WTC11 (cell line): ENCODE measurements around the gene RGS16. TPM values are rescaled to one million over a fixed set of nuclear protein-coding genes. Genes with fewer than 3 reads are reported as not detected.

ENCODE experiments used
- ATAC-seq: fragments of 200-7000 bp; cut with Tn5 transposase; 2 replicates; pipeline ENCODE4 v1.10.0; 2021; ENCODE audit warnings: mild to moderate bottlenecking, moderate library complexity
- CTCF ChIA-PET: fragments of 300-600 bp; sonication (Branson Sonifier 250); formaldehyde crosslinking; loops from one replicate; lab custom pipeline; 2021; ENCODE audit warnings: antibody characterized with exemption; lab: Charles Lee
- POLR2A ChIA-PET: fragments of 350-600 bp; sonication (Branson Sonifier 250); formaldehyde crosslinking; loops from one replicate; lab custom pipeline; 2021; ENCODE audit warnings: antibody characterized with exemption; lab: Charles Lee
- DNase-seq: peaks from one replicate; pipeline ENCODE4 v3.0.0; 2021; ENCODE audit warnings: low spot score
- H3K27ac Mint-ChIP-seq: 2 replicates; pipeline ENCODE4 v1.8.0; 2021; ENCODE audit warnings: mixed read lengths
- H3K27me3 Mint-ChIP-seq: 2 replicates; pipeline ENCODE4 v1.8.0; 2021; ENCODE audit warnings: low read depth, mild to moderate bottlenecking, moderate library complexity, mixed read lengths
- H3K36me3 Mint-ChIP-seq: 2 replicates; pipeline ENCODE4 v1.8.0; 2021; ENCODE audit warnings: mixed read lengths
- H3K4me1 Mint-ChIP-seq: 2 replicates; pipeline ENCODE4 v1.8.0; 2022; ENCODE audit warnings: mixed read lengths
- H3K4me3 Mint-ChIP-seq: 2 replicates; pipeline ENCODE4 v1.8.0; 2021; ENCODE audit warnings: mild to moderate bottlenecking, moderate library complexity, mixed read lengths
- H3K9me3 Mint-ChIP-seq: 2 replicates; pipeline ENCODE4 v1.8.0; 2021; ENCODE audit warnings: mixed read lengths
- CTCF ChIP-seq: fragments of 200-600 bp; IDR thresholded peaks from 2 replicates; pipeline ENCODE4 v1.8.0; 2022; ENCODE audit warnings: antibody characterized with exemption
- ESRRA ChIP-seq: sonication (generic); formaldehyde crosslinking; IDR thresholded peaks from 2 replicates; pipeline ENCODE4 v1.8.1; 2022; ENCODE audit warnings: mild to moderate bottlenecking, missing genetic modification reagents, borderline replicate concordance
- FOXK1 ChIP-seq: sonication (generic); formaldehyde crosslinking; IDR thresholded peaks from 2 replicates; pipeline ENCODE4 v1.8.0; 2022; ENCODE audit warnings: mild to moderate bottlenecking, moderate library complexity, missing genetic modification reagents
- FOXP4 ChIP-seq: sonication (generic); formaldehyde crosslinking; IDR thresholded peaks from 2 replicates; pipeline ENCODE4 v1.8.0; 2022; ENCODE audit warnings: mild to moderate bottlenecking, missing genetic modification reagents
- MYBL2 ChIP-seq: sonication (generic); formaldehyde crosslinking; IDR thresholded peaks from 2 replicates; pipeline ENCODE4 v1.8.1; 2023; ENCODE audit warnings: mild to moderate bottlenecking, moderate library complexity, missing genetic modification reagents
- NFYB ChIP-seq: sonication (generic); formaldehyde crosslinking; conservative IDR thresholded peaks from 2 replicates; pipeline ENCODE4 v1.8.0; 2022; ENCODE audit warnings: low read depth, missing genetic modification reagents
- NR1H2 ChIP-seq: sonication (generic); formaldehyde crosslinking; IDR thresholded peaks from 2 replicates; pipeline ENCODE4 v1.9.0; 2021; ENCODE audit warnings: mild to moderate bottlenecking, moderate library complexity, missing genetic modification reagents
- TEAD1 ChIP-seq: sonication (generic); formaldehyde crosslinking; IDR thresholded peaks from 2 replicates; pipeline ENCODE4 v1.8.0; 2022; ENCODE audit warnings: mild to moderate bottlenecking, missing genetic modification reagents
- USF2 ChIP-seq: sonication (generic); formaldehyde crosslinking; IDR thresholded peaks from 2 replicates; pipeline ENCODE4 v1.8.1; 2023; ENCODE audit warnings: mild to moderate bottlenecking, missing genetic modification reagents, moderate library complexity
- ZBTB43 ChIP-seq: sonication (generic); formaldehyde crosslinking; IDR thresholded peaks from 2 replicates; pipeline ENCODE4 v1.8.1; 2023; ENCODE audit warnings: mild to moderate bottlenecking, missing genetic modification reagents
- ZNF121 ChIP-seq: sonication (generic); formaldehyde crosslinking; IDR thresholded peaks from 2 replicates; pipeline ENCODE4 v1.8.0; 2023; ENCODE audit warnings: missing genetic modification reagents
- ZNF281 ChIP-seq: sonication (generic); formaldehyde crosslinking; IDR thresholded peaks from 2 replicates; pipeline ENCODE4 v1.8.0; 2023; ENCODE audit warnings: mild to moderate bottlenecking, missing genetic modification reagents
- ZNF317 ChIP-seq: sonication (generic); formaldehyde crosslinking; IDR thresholded peaks from 2 replicates; pipeline ENCODE4 v1.8.1; 2023; ENCODE audit warnings: low read depth, mild to moderate bottlenecking, moderate library complexity, missing genetic modification reagents, borderline replicate concordance
- ZNF396 ChIP-seq: fragments of 250-450 bp; sonication (Bioruptor Pico); IDR thresholded peaks from 2 replicates; pipeline ENCODE4 v1.8.0; 2021; ENCODE audit warnings: mild to moderate bottlenecking, moderate library complexity, borderline replicate concordance
- ZNF671 ChIP-seq: fragments of 250-450 bp; sonication (Bioruptor Pico); IDR thresholded peaks from 2 replicates; pipeline ENCODE4 v1.8.0; 2021; ENCODE audit warnings: mild to moderate bottlenecking
- ZSCAN18 ChIP-seq: fragments of 250-450 bp; sonication (Bioruptor Pico); IDR thresholded peaks from 2 replicates; pipeline ENCODE4 v2.1.2; 2022; ENCODE audit warnings: mild to moderate bottlenecking, moderate library complexity
- total RNA-seq: library from RNA; stranded (reverse); gene quantifications from 3 replicates; pipeline ENCODE4 v1.2.3, GENCODE V29; 2021
- TF ChIP-seq, protein P1 (sequence below): sonication (generic); formaldehyde crosslinking; IDR thresholded peaks from 2 replicates; pipeline ENCODE4 v1.8.0; 2022; ENCODE audit warnings: mild to moderate bottlenecking, missing genetic modification reagents
- TF ChIP-seq, protein P2 (sequence below): fragments of 250-450 bp; sonication (Bioruptor Pico); IDR thresholded peaks from 2 replicates; pipeline ENCODE4 v1.8.0; 2021; ENCODE audit warnings: mild to moderate bottlenecking

Gene RGS16
- total RNA-seq, 1 experiment from 2014 or later: 17.8 TPM

GRCh38 chr1:182569939-182570610, 34.1 kb downstream of the RGS16 start (continued):
- no peak for TF ChIP-seq NFYB (CRISPR knock-in tag)
- no peak for TF ChIP-seq FOXP4 (CRISPR knock-in tag)
- no peak for TF ChIP-seq MYBL2 (CRISPR knock-in tag)
- no peak for TF ChIP-seq ZNF671 (CRISPR knock-in tag)
- no peak for TF ChIP-seq NR1H2

DNA sequence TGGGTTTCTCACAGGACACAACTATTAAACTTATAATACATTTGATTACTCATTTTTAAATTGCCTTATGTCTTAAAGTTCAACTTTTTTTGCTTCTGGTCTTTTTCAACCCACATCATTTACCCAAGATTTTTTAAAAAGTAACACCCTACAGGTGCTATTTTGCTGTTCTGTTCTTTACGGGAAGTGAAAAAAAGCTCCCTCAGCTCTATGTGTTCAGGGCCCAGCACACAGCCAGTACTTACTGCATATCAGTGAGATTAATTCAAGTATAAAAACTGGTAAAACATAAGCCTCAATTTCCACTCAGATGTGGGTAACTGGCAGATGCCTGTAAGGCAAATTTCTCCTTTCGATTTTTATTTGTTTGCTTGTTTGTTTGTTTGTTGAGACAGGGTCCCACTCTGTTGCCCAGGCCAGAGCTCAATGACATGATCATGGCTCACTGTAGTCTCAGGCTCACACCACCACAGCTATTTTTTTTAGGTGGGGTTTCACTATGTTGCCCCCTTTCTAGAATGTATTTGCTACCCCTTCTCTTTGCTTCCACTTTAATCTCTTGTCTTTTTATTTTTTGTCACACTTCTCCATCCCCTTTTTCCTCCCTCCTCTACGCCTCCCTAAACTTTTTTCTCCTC, 35.4 kb downstream of the RGS16 start:
- DNase-seq (no peak), ATAC-seq (no peak)
- ChIA-PET POLR2A (no interaction called here), CTCF (interaction anchor here (1.5 kb wide), 1 partner anchor 218 kb away, joined by 3 read pairs; no protein-coding TSS in a partner anchor)
- peaks cover 6% of the 10 kb centered on the region for H3K9me3 Mint-ChIP-seq
- H3K36me3 Mint-ChIP-seq: no peaks in the 10 kb centered on the region
- H3K4me1 Mint-ChIP-seq: peaks cover 5% of the 10 kb centered on the region
- H3K27me3 Mint-ChIP-seq: no peaks in the 10 kb centered on the region; the same call in 1 of the 2 replicates
- H3K4me3 Mint-ChIP-seq: no peak overlapping the region
- TF ChIP-seq, protein P1, sequence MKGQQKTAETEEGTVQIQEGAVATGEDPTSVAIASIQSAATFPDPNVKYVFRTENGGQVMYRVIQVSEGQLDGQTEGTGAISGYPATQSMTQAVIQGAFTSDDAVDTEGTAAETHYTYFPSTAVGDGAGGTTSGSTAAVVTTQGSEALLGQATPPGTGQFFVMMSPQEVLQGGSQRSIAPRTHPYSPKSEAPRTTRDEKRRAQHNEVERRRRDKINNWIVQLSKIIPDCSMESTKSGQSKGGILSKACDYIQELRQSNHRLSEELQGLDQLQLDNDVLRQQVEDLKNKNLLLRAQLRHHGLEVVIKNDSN: no peak
- no peak overlapping the region for H3K27ac Mint-ChIP-seq

DNA sequence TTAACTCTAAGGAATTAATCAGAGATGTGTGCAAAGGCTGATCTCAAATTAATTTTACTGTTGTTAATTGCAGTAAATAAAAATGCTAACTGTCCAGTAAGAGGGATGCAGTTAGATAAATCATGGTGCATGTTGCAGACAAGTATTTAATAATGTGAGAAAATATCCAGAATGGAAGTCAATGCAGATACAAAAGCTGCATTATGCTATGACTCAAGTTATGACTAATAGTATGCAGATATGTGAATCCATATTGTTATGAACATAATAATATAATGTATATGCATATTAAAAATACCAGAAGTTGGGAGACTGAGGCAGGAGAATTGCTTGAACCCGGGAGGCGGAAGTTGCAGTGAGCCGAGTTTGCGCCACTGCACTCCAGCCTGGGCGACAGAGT, 36.6 kb downstream of the RGS16 start:
- ChIA-PET CTCF (no interaction called here), POLR2A (no interaction called here)
- no peak overlapping the region for H3K4me3 Mint-ChIP-seq
- ATAC-seq (no peak), DNase-seq (no peak)
- no peaks in the 10 kb centered on the region for H3K27me3 Mint-ChIP-seq
- H3K36me3 Mint-ChIP-seq: no peaks in the 10 kb centered on the region
- peaks cover 5% of the 10 kb centered on the region for H3K4me1 Mint-ChIP-seq
- peaks cover 6% of the 10 kb centered on the region for H3K9me3 Mint-ChIP-seq
- H3K27ac Mint-ChIP-seq: no peak overlapping the region
- no peak for TF ChIP-seq ESRRA (CRISPR knock-in tag)
- TF ChIP-seq CTCF: no peak
- TF ChIP-seq, protein P2, sequence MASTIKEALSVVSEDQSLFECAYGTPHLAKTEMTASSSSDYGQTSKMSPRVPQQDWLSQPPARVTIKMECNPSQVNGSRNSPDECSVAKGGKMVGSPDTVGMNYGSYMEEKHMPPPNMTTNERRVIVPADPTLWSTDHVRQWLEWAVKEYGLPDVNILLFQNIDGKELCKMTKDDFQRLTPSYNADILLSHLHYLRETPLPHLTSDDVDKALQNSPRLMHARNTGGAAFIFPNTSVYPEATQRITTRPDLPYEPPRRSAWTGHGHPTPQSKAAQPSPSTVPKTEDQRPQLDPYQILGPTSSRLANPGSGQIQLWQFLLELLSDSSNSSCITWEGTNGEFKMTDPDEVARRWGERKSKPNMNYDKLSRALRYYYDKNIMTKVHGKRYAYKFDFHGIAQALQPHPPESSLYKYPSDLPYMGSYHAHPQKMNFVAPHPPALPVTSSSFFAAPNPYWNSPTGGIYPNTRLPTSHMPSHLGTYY (CRISPR knock-in tag): no peak
- TF ChIP-seq ZNF396 (CRISPR knock-in tag): no peak
- no peak for TF ChIP-seq TEAD1 (CRISPR knock-in tag)
- no peak for TF ChIP-seq ZSCAN18 (CRISPR knock-in tag)
- no peak for TF ChIP-seq ZNF121
- no peak for TF ChIP-seq ZNF317
- no peak for TF ChIP-seq ZNF281
- TF ChIP-seq FOXK1: no peak
- TF ChIP-seq, protein P1: no peak
- TF ChIP-seq ZBTB43: no peak
- no peak for TF ChIP-seq USF2 (CRISPR knock-in tag)
